Activated T-helper 17 cell treated with anti-CD3 and anti-CD28 coated beads, Interleukin-2, amount 50 U/mL, for 72 hours (primary cell): ENCODE data around the gene SDF4. TPM values are rescaled to one million over a fixed set of nuclear protein-coding genes. Genes with fewer than 3 reads are reported as not detected.
"Not testable (repeated sequence)": the region's sequence is repeated elsewhere in the genome, so short reads cannot be mapped to it uniquely, and the experiment has no call there.

Source experiments
- ATAC-seq: fragments of 150-1000 bp; cut with Tn5 transposase; replicated peaks from 2 replicates; pipeline ENCODE4 v1.10.0; 2021; ENCODE audit warnings: mild to moderate bottlenecking, moderate library complexity
- H3K27ac Mint-ChIP-seq: one replicate; pipeline ENCODE4 v1.8.0; 2022; ENCODE audit warnings: mixed read lengths
- H3K27me3 Mint-ChIP-seq: one replicate; pipeline ENCODE4 v1.8.0; 2022; ENCODE audit warnings: mixed read lengths
- H3K36me3 Mint-ChIP-seq: one replicate; pipeline ENCODE4 v1.8.0; 2022; ENCODE audit warnings: low read depth, mild to moderate bottlenecking, mixed read lengths
- H3K4me1 Mint-ChIP-seq: one replicate; pipeline ENCODE4 v1.8.0; 2022; ENCODE audit warnings: mixed read lengths
- H3K4me3 Mint-ChIP-seq: one replicate; pipeline ENCODE4 v1.8.0; 2022; ENCODE audit warnings: mild to moderate bottlenecking, mixed read lengths
- H3K9me3 Mint-ChIP-seq: one replicate; pipeline ENCODE4 v1.8.0; 2022; ENCODE audit warnings: mixed read lengths
- total RNA-seq, 2 donors: library from RNA; stranded (reverse); gene quantifications; one replicate each; pipeline ENCODE4 v1.2.3, GENCODE V29; 2022

SDF4 gene
- total RNA-seq, 2 donors from 2014 or later = 169 to 773 TPM

DNA sequence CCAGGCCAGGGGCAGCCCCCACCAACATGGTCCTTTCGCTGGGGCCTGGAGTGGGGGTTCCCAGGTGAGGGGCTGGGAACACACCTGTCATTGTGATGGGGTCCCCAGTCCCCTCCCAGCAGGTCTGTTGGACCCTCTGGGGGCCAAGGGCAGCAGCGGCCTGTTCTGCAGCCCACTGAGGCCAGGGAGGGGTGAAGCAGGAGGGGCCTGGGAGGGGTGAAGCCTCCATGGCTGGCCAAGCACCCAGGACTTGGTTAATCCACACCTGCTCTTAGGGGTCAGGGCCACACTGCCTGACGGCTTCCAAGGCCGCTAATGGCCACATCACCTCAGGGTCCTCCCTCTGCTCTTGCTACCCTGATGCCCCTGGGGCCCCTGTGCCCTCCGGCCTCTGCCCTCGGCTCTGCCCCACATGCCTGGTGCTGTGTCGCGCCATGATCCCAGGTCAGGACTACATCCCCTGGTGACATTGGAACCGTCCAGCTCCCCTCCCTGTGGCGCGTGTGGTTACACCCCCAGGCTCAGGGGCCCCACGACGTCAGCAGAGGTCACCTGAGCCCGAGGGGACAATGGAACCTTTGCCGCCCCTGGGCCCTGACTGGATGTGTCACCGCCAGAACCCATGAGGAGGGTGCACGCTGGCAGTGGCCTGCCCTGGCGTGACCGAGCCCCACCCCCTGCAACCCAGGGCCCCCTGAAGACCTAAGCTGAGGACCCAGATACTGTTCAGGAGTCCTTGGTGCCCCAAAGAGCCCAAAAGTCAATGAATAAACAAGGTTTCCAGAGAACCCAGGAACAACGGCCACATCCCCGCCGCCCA is 32.5 kb downstream of the SDF4 start:
- peaks cover 14% of the 10 kb centered on the region for H3K4me1 Mint-ChIP-seq
- H3K27me3 Mint-ChIP-seq = no peaks in the 10 kb centered on the region
- ATAC-seq = no peak
- no peaks in the 10 kb centered on the region for H3K9me3 Mint-ChIP-seq
- H3K4me3 Mint-ChIP-seq = peak overlapping the region; percentile 75
- H3K27ac Mint-ChIP-seq = peak overlapping the region; percentile 89
- peaks cover 25% of the 10 kb centered on the region for H3K36me3 Mint-ChIP-seq

DNA sequence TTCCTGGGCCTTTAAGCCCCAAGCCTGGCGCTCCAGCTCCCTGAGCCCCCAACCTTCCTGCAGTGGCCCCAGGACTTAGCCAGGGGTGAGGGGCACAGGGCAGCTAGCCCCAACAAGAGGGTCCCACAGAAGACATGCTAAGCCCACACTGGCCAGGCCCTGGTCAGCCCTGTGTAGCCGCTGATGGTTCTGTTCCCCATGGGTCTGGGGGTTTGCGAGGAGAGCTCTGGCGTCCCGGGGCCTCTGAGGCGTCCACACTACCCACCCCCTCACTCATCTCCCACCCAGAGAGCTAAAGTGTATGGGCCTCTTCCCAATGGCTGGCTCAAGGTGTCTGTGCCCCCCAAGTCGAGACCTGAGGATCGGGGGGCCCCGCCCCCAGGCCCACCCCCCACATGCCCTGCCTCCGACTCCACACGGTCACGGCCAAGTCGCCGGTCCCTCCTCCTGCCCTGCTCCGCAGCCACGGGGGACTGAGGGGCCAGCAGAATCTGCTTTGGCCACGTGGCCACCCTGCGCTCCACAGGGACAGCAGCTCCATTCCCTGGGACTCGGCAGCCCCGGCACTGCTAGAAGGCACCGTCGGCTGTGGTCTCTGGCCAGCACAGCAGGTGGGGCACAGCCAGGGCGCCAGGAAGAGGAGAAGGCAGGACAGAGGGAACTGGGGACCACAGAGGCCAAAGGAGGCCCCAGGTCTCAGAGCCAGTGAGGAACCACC is 33.2 kb downstream of the SDF4 start:
- Mint-ChIP-seq H3K4me3 (no peak overlapping the region), H3K27me3 (no peaks in the 10 kb centered on the region), H3K27ac (no peak overlapping the region), H3K9me3 (no peaks in the 10 kb centered on the region), H3K36me3 (peaks cover 17% of the 10 kb centered on the region), H3K4me1 (peaks cover 14% of the 10 kb centered on the region)
- ATAC-seq = no peak

DNA sequence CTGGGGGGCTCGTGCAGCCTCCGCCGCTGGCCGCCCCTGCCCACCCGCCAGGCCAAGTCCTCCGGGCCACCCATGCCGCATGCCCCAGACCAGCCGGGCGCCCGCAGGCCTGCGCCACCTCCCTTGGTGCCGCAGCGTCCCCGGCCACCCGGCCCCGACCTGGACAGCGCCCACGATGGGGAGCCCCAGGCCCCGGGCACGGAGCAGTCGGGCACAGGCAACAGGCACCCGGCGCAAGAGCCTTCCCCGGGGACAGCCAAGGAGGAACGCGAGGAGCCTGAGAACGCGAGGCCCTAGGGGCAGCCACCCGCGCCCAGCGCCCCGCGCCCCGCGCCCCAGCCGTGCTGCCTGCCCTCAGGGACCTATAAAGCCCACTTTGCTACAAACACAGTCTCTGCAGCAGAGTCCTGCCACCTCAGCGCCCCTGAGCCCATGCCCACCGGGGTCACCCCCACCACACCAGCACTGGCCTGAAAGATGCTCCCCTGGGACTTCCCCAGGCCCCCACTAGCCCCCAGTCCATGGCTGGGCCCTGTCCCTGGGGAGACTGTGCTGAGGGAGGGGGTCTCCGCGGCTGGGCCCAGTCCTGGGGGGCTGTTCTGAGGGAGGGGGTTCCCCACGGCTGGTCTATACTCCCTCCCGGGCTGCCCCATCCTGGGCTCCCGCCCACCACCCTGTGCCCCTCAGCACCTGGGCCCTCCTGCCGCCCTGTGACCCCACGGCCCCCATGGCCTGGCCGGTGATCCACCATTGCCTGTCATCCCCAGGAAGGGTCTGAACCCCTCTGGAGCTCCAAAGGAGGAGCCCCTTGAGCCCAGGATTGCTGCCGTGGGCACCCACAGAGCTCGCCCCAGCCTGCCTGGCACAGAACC is 34.0 kb downstream of the SDF4 start:
- Mint-ChIP-seq H3K27ac (no peak overlapping the region), H3K4me3 (no peak overlapping the region), H3K36me3 (peaks cover 9% of the 10 kb centered on the region), H3K4me1 (peaks cover 14% of the 10 kb centered on the region), H3K9me3 (no peaks in the 10 kb centered on the region), H3K27me3 (no peaks in the 10 kb centered on the region)
- ATAC-seq = no peak

DNA sequence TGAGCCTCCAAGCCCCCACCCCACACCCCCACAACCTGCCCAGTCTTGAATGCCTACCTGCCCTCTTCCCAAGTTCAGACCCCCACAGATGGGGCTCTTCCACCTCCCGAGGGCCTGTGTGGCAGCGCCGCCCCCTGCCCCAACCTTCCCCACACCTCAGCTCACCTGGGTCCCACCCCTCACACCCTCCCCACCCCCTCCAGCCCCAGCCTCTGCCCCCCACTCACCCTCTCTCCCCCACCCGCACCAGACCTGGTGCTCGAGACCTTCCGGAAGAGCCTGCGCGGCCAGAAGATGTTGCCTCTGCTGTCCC is 34.7 kb downstream of the SDF4 start:
- Mint-ChIP-seq H3K9me3 (no peaks in the 10 kb centered on the region), H3K27me3 (no peaks in the 10 kb centered on the region), H3K27ac (peak overlapping the region; percentile 78), H3K4me1 (peaks cover 14% of the 10 kb centered on the region), H3K4me3 (no peak overlapping the region), H3K36me3 (peaks cover 7% of the 10 kb centered on the region)
- ATAC-seq = no peak

DNA sequence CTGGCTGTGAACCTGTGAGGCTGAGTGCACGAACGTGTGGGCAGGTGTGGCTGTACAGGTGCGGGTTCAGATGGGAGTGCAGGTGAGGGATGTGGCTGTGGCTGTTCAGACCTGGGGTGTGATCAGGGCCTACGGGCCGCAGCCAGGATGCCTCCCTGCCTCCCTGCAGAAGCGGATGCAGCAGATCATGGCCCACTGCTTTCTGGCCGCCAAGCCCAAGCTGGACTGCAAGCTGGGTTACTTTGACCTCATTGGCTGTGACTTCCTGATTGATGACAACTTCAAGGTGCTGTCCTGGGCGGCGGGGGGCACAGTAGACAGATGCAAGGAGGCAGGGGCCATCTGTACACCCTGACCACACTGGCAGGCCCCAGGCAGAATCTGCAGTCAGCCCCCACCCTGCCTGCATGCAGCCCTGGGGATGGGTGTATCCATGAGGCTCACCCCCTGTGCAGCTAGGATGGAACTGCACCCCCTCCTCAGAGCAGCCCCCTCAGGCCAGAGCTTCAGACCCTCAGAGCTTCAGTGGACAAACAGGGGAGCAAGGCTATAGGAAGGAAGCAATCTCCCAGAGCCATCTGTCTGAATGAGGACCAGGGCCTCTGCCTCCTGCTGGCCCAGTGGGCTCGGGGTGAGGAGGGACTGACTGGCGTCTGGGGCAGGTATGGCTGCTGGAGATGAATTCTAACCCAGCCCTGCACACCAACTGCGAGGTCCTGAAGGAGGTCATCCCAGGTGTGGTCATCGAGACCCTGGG is 35.2 kb downstream of the SDF4 start:
- peak overlapping the region; percentile 78 for H3K27ac Mint-ChIP-seq

DNA sequence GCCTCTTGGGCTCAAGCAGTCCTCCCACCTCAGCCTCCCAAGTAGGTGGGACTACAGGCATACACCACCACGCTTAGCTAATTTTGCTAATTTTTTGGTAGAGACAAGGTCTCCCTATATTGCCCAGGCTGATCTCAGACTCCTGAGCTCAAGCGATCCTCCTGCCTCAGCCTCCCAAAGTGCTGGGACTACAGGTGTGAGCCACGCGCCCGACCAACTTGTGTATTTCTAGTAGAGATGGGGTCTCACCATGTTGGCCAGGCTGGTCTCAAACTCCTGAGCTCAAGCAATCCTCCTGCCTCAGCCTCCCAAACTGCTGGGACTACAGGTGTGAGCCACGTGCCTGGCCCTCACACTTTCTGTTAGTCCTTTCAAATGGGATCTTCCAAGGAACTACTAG is 36.1 kb downstream of the SDF4 start:
- peak overlapping the region; percentile 61 for H3K27ac Mint-ChIP-seq
- ATAC-seq, H3K27me3 Mint-ChIP-seq, H3K4me3 Mint-ChIP-seq, H3K9me3 Mint-ChIP-seq, H3K36me3 Mint-ChIP-seq: not testable (repeated sequence)
- peaks cover 14% of the 10 kb centered on the region for H3K4me1 Mint-ChIP-seq

More for the DNA sequence above, 35.2 kb downstream of the SDF4 start:
- Mint-ChIP-seq H3K4me1 (peaks cover 14% of the 10 kb centered on the region), H3K36me3 (peaks cover 7% of the 10 kb centered on the region), H3K4me3 (no peak overlapping the region), H3K27me3 (no peaks in the 10 kb centered on the region), H3K9me3 (no peaks in the 10 kb centered on the region)
- no peak for ATAC-seq

DNA sequence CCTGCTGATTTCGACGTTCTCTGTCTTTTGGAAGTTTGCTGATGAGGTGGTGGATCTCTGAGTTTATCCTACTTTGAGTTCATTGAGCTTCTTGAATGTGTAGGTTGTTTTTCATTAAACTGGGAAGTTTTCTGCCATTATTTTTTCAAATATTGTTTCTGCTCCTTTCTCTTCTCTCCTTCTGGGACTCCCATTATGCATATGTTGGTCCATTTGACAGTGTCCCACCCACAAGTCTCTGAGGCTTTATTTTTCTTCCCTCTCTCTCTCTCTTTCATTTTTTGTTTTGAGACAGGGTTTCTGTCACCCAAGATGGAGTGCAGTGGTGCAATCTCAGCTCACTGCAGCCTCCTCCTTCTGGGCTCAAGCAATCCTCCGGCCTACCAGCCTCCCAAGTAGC is 37.1 kb downstream of the SDF4 start:
- no peaks in the 10 kb centered on the region for H3K9me3 Mint-ChIP-seq
- peak overlapping the region; percentile 13 for H3K4me3 Mint-ChIP-seq
- H3K27me3 Mint-ChIP-seq = no peaks in the 10 kb centered on the region
- H3K36me3 Mint-ChIP-seq = no peaks in the 10 kb centered on the region
- H3K27ac Mint-ChIP-seq = peak overlapping the region; percentile 61
- peaks cover 10% of the 10 kb centered on the region for H3K4me1 Mint-ChIP-seq
- no peak for ATAC-seq

DNA sequence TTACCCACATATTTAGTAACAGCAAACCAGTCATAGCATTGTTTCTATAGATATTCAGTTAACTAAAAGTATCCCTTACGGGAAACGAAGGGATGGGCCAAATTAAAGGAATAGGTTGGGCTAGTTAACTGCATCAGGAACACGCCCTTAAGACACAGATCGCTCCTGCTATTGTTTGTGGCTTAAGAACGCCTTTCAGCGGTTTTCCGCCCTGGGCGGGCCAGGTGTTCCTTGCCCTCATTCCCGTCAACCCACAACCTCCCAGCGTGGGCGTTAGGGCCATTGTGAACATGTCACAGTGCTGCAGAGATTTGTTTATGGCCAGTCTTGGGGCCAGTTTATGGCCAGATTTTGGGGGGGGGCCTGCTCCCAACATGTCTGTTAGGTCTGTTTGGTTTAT is 40.1 kb downstream of the SDF4 start:
- ATAC-seq = no peak
- no peak overlapping the region for H3K4me3 Mint-ChIP-seq
- no peaks in the 10 kb centered on the region for H3K9me3 Mint-ChIP-seq
- no peaks in the 10 kb centered on the region for H3K27me3 Mint-ChIP-seq
- peak overlapping the region; percentile 5 for H3K27ac Mint-ChIP-seq
- H3K36me3 Mint-ChIP-seq = no peaks in the 10 kb centered on the region
- H3K4me1 Mint-ChIP-seq = peaks cover 10% of the 10 kb centered on the region

DNA sequence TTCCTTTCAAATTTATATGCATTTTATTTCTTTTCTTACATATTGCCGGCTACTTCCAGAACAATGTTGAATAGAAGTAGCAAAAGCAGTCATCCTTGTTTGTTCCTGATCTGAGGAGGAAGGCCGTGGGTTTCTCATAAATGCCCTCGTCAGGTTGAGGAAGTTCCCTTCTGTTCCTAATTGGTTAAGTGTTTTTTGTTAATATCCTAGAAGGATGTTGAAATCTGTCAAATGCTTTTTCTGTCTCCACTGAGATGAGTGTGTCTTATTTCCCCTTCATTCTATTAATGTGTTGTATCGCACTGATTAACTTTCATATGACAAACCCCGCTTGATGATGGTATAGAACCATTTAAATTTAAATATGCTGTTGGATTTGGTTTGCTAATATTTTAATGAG is 42.7 kb downstream of the SDF4 start:
- no peaks in the 10 kb centered on the region for H3K4me1 Mint-ChIP-seq
- no peak overlapping the region for H3K4me3 Mint-ChIP-seq
- H3K27ac Mint-ChIP-seq = no peak overlapping the region
- H3K27me3 Mint-ChIP-seq = no peaks in the 10 kb centered on the region
- no peak for ATAC-seq
- H3K9me3 Mint-ChIP-seq = no peaks in the 10 kb centered on the region
- H3K36me3 Mint-ChIP-seq = no peaks in the 10 kb centered on the region

DNA sequence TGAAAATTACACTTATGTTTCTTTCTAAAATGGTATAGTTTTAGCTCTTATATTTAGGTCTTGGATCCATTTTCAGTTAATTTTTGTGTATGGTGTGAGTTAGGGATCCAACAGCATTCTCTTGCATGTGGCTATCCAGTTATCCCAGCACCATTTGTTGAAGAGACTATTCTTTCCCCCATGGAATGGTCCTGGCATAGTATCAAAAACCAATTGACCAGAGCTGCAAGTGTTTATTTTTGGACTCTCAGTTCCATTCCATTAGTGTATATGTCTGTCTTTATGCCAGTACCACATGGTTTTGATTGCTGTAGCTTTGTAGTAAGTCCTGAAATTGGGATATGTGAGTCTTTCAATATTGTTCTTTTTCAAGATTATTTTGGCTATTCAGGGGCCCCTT is 43.9 kb downstream of the SDF4 start:
- no peaks in the 10 kb centered on the region for H3K4me1 Mint-ChIP-seq
- no peak overlapping the region for H3K4me3 Mint-ChIP-seq
- H3K27me3 Mint-ChIP-seq = no peaks in the 10 kb centered on the region
- H3K36me3 Mint-ChIP-seq = no peaks in the 10 kb centered on the region
- no peak overlapping the region for H3K27ac Mint-ChIP-seq
- no peak for ATAC-seq
- H3K9me3 Mint-ChIP-seq = no peaks in the 10 kb centered on the region

DNA sequence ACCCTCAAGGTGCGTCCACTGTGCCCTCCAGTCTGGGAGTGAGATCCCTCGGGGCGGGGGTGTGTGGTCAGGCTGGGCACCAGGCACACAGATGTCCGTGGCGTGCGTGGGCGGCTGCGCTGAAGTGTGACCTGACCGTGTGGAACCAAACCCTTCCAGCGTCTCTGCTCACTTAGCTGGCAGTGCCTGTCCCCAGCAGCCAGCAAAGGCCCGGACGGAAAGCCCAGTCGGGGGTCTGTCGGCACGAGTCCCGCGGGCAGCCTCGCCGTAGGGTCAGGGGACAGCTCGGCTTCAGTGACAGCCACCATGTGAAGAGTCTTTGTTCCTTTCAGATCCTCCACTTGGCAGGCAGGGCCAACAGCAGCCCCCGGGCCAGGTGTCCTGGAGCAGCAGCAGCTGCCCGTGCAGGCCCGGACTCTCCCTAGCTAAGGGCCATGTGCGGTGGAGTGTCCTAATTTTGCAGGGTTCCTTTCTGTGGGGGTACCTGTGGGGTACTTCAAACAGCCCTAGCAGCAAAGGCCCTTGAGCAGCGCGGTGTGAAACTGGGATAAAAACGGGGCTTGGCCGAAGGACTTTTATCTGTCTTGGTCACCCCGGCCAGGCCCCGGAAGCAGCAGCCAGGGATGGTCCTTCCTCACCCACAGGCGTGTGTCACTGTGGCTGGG is 46.6 kb downstream of the SDF4 start:
- Mint-ChIP-seq H3K4me1 (no peaks in the 10 kb centered on the region), H3K36me3 (no peaks in the 10 kb centered on the region), H3K27ac (no peak overlapping the region), H3K27me3 (no peaks in the 10 kb centered on the region), H3K9me3 (no peaks in the 10 kb centered on the region), H3K4me3 (no peak overlapping the region)
- no peak for ATAC-seq

DNA sequence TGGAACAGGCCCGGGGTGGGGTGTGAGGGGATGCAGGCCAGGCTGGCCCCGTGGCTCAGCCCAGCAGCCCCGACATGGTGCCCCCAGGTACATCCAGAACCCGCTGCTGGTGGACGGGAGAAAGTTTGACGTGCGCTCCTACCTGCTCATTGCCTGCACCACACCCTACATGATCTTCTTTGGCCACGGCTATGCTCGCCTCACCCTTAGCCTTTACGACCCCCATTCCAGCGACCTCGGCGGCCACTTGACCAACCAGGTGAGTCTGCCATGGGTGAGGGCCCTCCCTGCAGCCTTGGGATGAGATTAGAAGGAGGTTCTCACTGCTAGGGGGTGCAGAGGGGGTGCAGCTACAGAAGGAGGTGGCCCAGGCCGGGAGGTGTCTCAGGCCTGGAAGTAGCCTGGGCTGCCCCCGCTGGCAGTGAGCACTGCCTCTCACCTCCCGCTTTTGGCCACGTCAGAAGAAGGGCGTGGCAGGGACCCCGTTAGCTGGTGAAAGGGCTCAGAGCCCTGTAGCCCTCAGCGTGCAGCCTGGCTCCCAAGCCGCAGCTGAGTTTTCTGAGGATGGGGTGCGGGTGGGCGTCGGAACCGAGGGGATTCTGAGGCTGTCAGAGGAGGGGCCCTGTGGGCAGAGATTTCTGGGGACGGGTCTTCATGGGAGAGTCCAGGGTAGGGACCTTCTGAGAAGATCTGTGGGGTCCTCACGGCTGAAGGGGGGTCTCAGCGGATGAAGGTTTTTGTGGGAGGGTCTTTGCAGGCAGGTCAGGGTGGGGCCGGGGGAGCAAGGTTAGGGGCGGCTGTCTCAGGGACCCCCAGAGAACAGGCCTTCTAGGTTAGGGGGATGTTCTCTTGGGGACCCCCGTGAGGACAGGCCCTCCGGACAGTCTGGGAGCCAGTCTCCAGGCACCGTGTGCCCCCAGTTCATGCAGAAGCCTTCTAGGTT is 47.7 kb downstream of the SDF4 start:
- peak overlapping the region; percentile 46 for H3K27ac Mint-ChIP-seq
- no peaks in the 10 kb centered on the region for H3K9me3 Mint-ChIP-seq
- H3K27me3 Mint-ChIP-seq = no peaks in the 10 kb centered on the region
- H3K36me3 Mint-ChIP-seq = no peaks in the 10 kb centered on the region
- ATAC-seq = no peak
- H3K4me3 Mint-ChIP-seq = no peak overlapping the region
- H3K4me1 Mint-ChIP-seq = no peaks in the 10 kb centered on the region

DNA sequence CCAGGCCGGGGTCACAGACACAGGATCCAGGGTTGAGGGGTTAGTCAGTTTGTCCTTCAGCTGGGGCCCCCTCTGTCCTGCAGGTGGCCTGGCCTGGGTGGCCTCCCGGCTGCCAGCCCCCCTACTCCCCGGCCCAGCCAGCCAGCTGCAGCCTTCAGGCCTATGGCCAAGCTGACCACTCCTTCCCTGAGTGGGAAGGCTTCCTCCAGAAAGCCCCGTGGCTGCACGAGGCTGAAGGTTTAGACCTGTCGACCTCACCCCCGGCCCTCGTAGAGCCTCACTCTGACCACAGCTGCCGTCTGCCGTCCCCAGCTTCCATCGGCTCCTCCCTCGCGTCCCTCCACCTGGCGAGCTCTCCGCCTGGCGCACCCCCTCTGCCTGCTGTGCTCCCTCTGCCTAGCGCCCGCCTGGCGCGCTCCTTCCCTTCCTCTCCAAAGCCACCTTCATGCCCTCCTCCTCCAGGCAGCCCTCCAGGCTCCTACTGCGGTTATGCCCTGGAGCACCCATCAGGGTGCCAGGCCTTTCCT is 48.5 kb downstream of the SDF4 start:
- Mint-ChIP-seq H3K27ac (peak overlapping the region; percentile 46), H3K4me3 (no peak overlapping the region), H3K27me3 (no peaks in the 10 kb centered on the region), H3K36me3 (no peaks in the 10 kb centered on the region), H3K9me3 (no peaks in the 10 kb centered on the region), H3K4me1 (no peaks in the 10 kb centered on the region)
- no peak for ATAC-seq
